ENCODE measurements around the gene PGM5.
"Not testable (repeated sequence)": the region's sequence is repeated elsewhere in the genome, so short reads cannot be mapped to it uniquely, and the experiment has no call there.

The PGM5 gene

GRCh38 chr9:68398324-68398723, 41.9 kb downstream of the PGM5 start:
- H3K23ac ChIP-seq (ENCODE audit: low read depth, low read length, poor library complexity); H2BK12ac ChIP-seq (ENCODE audit: low read length); H3K27me3 ChIP-seq (ENCODE audit: control insufficient read depth in 3 of 3, insufficient read depth in 3 of 3, low read depth in 1 of 3, low read length in 3 of 3); H2BK15ac ChIP-seq (ENCODE audit: low read length); H3K9me3 ChIP-seq (replicated peaks in 1 of 2; ENCODE audit: control insufficient read depth in 2 of 2, insufficient read depth in 1 of 2, low read depth in 1 of 2, low read length in 2 of 2); H3K4me3 ChIP-seq (ENCODE audit: low read length in 2 of 2); H4K91ac ChIP-seq (ENCODE audit: low read depth, low read length, poor library complexity); H2BK120ac ChIP-seq (ENCODE audit: low read depth, low read length); H3K27ac ChIP-seq (replicated peaks; ENCODE audit: low read length); H3K4ac ChIP-seq (ENCODE audit: low read length); H3K18ac ChIP-seq (ENCODE audit: low read length); H3K9ac ChIP-seq (ENCODE audit: low read depth, low read length, poor library complexity); H3K36me3 ChIP-seq (replicated peaks in 1 of 2; ENCODE audit: control insufficient read depth in 2 of 2, insufficient read depth in 2 of 2, low read length in 2 of 2); H3K4me2 ChIP-seq (ENCODE audit: insufficient read depth, low read length, poor library complexity, severe bottlenecking); H4K8ac ChIP-seq (ENCODE audit: low read depth, low read length); H2AK5ac ChIP-seq (ENCODE audit: low read depth, low read length); H2AFZ ChIP-seq (ENCODE audit: low read length); DNase-seq (ENCODE audit: low spot score); H3K4me1 ChIP-seq (ENCODE audit: control insufficient read depth in 2 of 2, insufficient read depth in 1 of 2, low read depth in 1 of 2, low read length in 2 of 2); H3K79me1 ChIP-seq (ENCODE audit: low read depth, low read length); H3K14ac ChIP-seq (ENCODE audit: low read length); H2BK5ac ChIP-seq (ENCODE audit: low read length): not testable (repeated sequence)
- WGBS, 2 donors (ENCODE audit: extremely low coverage in 2 of 2, insufficient read length in 2 of 2, insufficient replicate concordance in 1 of 2): no CpG with 5 or more reads among the region's 1 CpG

- H3K79me1 ChIP-seq (ENCODE audit: low read depth, low read length); DNase-seq (ENCODE audit: low spot score); H3K9me3 ChIP-seq (replicated peaks in 1 of 2; ENCODE audit: control insufficient read depth in 2 of 2, insufficient read depth in 1 of 2, low read depth in 1 of 2, low read length in 2 of 2); H2BK12ac ChIP-seq (ENCODE audit: low read length); H3K36me3 ChIP-seq (replicated peaks in 1 of 2; ENCODE audit: control insufficient read depth in 2 of 2, insufficient read depth in 2 of 2, low read length in 2 of 2); H2AFZ ChIP-seq (ENCODE audit: low read length); H3K4me1 ChIP-seq (ENCODE audit: control insufficient read depth in 2 of 2, insufficient read depth in 1 of 2, low read depth in 1 of 2, low read length in 2 of 2); H2BK120ac ChIP-seq (ENCODE audit: low read depth, low read length); H3K18ac ChIP-seq (ENCODE audit: low read length); H4K8ac ChIP-seq (ENCODE audit: low read depth, low read length); H3K4me2 ChIP-seq (ENCODE audit: insufficient read depth, low read length, poor library complexity, severe bottlenecking); H3K4ac ChIP-seq (ENCODE audit: low read length); H3K23ac ChIP-seq (ENCODE audit: low read depth, low read length, poor library complexity); H3K27ac ChIP-seq (replicated peaks; ENCODE audit: low read length); H3K27me3 ChIP-seq (ENCODE audit: control insufficient read depth in 3 of 3, insufficient read depth in 3 of 3, low read depth in 1 of 3, low read length in 3 of 3); H2BK15ac ChIP-seq (ENCODE audit: low read length); H3K14ac ChIP-seq (ENCODE audit: low read length); H4K91ac ChIP-seq (ENCODE audit: low read depth, low read length, poor library complexity); H3K4me3 ChIP-seq (ENCODE audit: low read length in 2 of 2); H3K9ac ChIP-seq (ENCODE audit: low read depth, low read length, poor library complexity); H2AK5ac ChIP-seq (ENCODE audit: low read depth, low read length); H2BK5ac ChIP-seq (ENCODE audit: low read length): not testable (repeated sequence)
- no CpG with 5 or more reads among the region's 3 CpGs for WGBS, 2 donors (ENCODE audit: extremely low coverage in 2 of 2, insufficient read length in 2 of 2, insufficient replicate concordance in 1 of 2)
These were observed 48.2 kb downstream of the PGM5 start for GRCh38 chr9:68404421-68405185.

GRCh38 chr9:68411865-68412264, 55.5 kb downstream of the PGM5 start:
- H3K4ac ChIP-seq (ENCODE audit: low read length); H2BK15ac ChIP-seq (ENCODE audit: low read length); DNase-seq (ENCODE audit: low spot score); H2BK12ac ChIP-seq (ENCODE audit: low read length); H3K14ac ChIP-seq (ENCODE audit: low read length); H3K4me2 ChIP-seq (ENCODE audit: insufficient read depth, low read length, poor library complexity, severe bottlenecking); H2BK5ac ChIP-seq (ENCODE audit: low read length); H3K4me3 ChIP-seq (ENCODE audit: low read length in 2 of 2); H3K23ac ChIP-seq (ENCODE audit: low read depth, low read length, poor library complexity); H2AFZ ChIP-seq (ENCODE audit: low read length); H3K9me3 ChIP-seq (replicated peaks in 1 of 2; ENCODE audit: control insufficient read depth in 2 of 2, insufficient read depth in 1 of 2, low read depth in 1 of 2, low read length in 2 of 2); H3K9ac ChIP-seq (ENCODE audit: low read depth, low read length, poor library complexity); H3K79me1 ChIP-seq (ENCODE audit: low read depth, low read length); H4K8ac ChIP-seq (ENCODE audit: low read depth, low read length); H2AK5ac ChIP-seq (ENCODE audit: low read depth, low read length); H3K4me1 ChIP-seq (ENCODE audit: control insufficient read depth in 2 of 2, insufficient read depth in 1 of 2, low read depth in 1 of 2, low read length in 2 of 2); H3K27me3 ChIP-seq (ENCODE audit: control insufficient read depth in 3 of 3, insufficient read depth in 3 of 3, low read depth in 1 of 3, low read length in 3 of 3); H3K27ac ChIP-seq (replicated peaks; ENCODE audit: low read length); H2BK120ac ChIP-seq (ENCODE audit: low read depth, low read length); H4K91ac ChIP-seq (ENCODE audit: low read depth, low read length, poor library complexity); H3K18ac ChIP-seq (ENCODE audit: low read length); H3K36me3 ChIP-seq (replicated peaks in 1 of 2; ENCODE audit: control insufficient read depth in 2 of 2, insufficient read depth in 2 of 2, low read length in 2 of 2): not testable (repeated sequence)

DNA sequence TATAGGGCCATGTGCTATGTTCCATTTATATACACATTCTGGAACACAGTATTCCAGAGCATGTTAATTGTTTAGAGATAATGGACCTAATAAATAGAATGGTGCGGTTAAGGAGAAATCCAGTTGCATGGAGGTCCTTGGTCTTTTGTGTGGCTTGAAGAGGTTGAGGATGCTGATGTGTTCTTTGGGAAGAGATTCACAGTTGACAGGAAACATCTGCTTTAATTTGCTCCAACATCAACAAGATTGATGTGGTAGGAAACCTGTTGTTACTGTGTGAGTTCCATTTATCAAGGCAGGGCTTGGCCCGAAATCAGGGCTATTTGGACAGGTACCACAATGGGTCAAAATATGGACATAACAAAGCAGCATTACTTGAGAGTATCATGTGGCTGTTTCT, 56.3 kb downstream of the PGM5 start:
- not testable (repeated sequence) for H2BK15ac ChIP-seq (ENCODE audit: low read length); H3K9me3 ChIP-seq (replicated peaks in 1 of 2; ENCODE audit: control insufficient read depth in 2 of 2, insufficient read depth in 1 of 2, low read depth in 1 of 2, low read length in 2 of 2); H3K9ac ChIP-seq (ENCODE audit: low read depth, low read length, poor library complexity); H2BK5ac ChIP-seq (ENCODE audit: low read length); H2AFZ ChIP-seq (ENCODE audit: low read length); H2AK5ac ChIP-seq (ENCODE audit: low read depth, low read length); H3K23ac ChIP-seq (ENCODE audit: low read depth, low read length, poor library complexity); H4K91ac ChIP-seq (ENCODE audit: low read depth, low read length, poor library complexity); H3K27me3 ChIP-seq (ENCODE audit: control insufficient read depth in 3 of 3, insufficient read depth in 3 of 3, low read depth in 1 of 3, low read length in 3 of 3); H3K4me1 ChIP-seq (ENCODE audit: control insufficient read depth in 2 of 2, insufficient read depth in 1 of 2, low read depth in 1 of 2, low read length in 2 of 2); H3K4ac ChIP-seq (ENCODE audit: low read length); H2BK12ac ChIP-seq (ENCODE audit: low read length); H3K18ac ChIP-seq (ENCODE audit: low read length); H3K36me3 ChIP-seq (replicated peaks in 1 of 2; ENCODE audit: control insufficient read depth in 2 of 2, insufficient read depth in 2 of 2, low read length in 2 of 2); H2BK120ac ChIP-seq (ENCODE audit: low read depth, low read length); H3K79me1 ChIP-seq (ENCODE audit: low read depth, low read length); H3K4me3 ChIP-seq (ENCODE audit: low read length in 2 of 2); H4K8ac ChIP-seq (ENCODE audit: low read depth, low read length); H3K4me2 ChIP-seq (ENCODE audit: insufficient read depth, low read length, poor library complexity, severe bottlenecking); H3K27ac ChIP-seq (replicated peaks; ENCODE audit: low read length); DNase-seq (ENCODE audit: low spot score); H3K14ac ChIP-seq (ENCODE audit: low read length)
- WGBS, 2 donors (ENCODE audit: extremely low coverage in 2 of 2, insufficient read length in 2 of 2, insufficient replicate concordance in 1 of 2): no CpG with 5 or more reads among the region's 2 CpGs

Data from neuronal stem cell (in vitro differentiated cells).